ENCODE measurements around the gene ACSS1.

ACSS1 gene

DNA sequence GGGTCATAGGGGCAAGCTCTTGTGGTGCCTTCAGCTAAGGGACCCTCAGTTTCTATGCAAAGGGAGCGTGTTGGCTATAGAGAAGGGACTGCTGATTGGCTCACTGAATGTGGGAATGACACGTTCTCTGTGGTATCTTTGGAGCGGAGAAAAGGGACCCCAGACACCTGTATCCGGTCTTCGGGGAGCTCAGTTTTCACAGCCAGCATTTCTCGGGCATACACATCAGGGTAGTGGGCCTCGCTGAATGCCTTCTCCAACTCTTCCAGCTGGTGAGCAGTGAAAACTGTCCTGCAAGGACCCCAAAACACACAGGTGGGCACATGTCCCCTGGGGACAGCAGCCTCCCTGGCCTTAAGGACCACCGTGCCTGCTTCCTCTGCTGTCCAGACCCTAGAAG, 20.7 kb upstream of the ACSS1 start:
- DNase-seq (ENCODE audit: low read depth): no peak

DNA sequence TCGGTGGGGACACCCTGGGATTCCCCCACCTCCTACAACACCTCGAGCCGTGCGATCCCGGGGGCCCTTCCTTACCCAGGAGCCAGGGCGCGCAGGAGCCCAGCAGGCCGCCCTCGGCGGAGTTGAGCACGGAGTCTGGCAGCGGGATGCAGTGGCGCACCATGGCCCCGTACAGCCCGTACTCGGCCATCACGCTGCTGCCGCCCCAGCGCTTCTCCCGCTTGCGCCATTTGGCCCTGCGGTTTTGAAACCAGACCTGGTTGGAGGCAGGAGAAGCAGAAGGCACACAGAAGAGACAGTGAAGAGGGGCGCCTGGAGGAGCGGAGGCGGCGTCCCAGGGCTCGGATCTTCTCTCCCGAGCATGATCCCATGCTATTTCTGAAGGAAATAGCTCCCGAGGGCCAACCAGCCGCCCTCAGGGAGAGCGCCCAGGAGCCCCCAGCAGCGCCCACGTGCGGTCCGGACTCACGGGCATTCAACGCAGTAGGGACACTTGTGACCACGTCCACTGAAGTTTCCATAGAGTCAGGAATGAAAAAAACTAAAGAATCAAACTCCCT, 19.8 kb upstream of the ACSS1 start:
- no peak for DNase-seq (ENCODE audit: low read depth)

DNA sequence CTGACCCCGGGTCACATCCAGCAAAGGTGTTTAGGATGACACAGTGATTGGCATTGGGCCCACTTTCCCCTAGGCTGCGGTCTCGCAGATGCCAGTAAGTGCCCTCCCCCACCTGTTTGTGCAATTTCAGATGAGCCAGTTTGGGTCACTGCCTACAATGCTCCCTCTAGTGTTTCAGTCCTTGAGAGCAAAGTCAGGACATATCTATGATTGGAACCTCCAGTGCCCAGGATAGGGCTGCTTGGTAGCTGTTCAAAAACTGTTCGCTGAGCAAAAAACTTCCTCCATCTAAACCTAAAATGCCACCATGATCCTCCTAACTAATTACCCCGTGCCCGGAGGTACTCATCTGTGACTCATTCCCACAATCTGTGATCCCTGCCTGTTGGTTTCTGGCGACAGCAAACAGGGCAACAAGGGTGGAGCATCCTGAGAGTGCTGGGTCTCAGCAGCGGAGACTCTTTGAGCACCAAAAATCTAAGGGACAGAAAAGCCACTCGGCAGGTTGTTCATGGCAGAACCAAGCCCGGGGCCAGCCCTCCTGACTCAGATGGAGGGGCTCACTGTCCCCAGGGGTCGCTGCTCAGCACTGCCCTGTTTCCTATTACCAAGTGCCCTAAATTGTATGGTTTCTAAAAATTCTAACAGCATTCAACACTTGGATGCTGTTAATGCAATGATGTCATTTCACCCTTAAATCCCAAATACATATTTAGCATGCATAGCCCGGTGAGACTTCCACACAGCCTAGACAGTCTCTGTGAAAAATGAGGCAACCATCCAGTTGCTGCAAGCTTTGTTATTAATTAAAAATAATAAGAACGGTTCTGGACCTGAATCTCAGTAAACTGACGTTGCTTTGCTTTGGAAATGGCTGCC, 19.0 kb upstream of the ACSS1 start:
- no peak for DNase-seq (ENCODE audit: low read depth)

DNA sequence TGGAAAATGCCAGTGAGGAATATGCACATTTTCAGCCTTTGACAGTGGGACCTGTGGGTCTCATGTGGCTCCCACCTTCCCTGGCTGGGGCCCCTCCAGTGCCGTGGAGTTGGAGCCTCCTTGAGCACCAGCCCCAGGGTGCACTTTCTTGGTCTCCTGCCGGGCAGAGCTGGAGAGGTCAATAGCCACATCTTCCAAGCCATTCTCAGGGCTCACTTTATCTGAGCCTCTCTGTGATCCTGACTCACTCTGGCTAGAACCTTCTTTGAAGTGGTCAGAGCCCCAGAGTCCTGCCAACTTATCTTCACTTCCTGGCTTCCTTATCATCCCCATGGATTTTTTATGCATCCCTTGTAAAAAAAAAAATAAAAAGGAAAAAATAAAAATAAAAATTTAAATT, 18.3 kb upstream of the ACSS1 start:
- no peak for DNase-seq (ENCODE audit: low read depth)

DNA sequence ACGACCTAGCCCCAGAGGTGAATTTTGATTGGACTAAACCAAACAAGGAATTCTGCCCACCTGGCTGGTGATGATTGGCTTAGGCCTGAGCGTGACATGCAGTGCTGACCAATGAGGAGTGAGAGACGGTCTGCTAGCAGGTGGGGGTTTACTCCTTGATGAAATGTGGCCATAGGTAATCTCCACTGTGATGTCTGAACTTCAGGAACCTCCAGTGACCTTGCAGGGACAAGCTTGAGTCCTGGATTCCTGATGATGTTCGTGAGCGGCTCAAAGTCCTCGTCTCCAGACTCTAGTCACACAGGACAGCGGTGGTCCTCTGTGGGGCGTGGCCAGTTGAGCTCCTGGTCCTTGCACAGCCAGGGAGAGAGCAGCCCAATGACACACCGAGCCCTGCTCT, 15.6 kb upstream of the ACSS1 start:
- no peak for DNase-seq (ENCODE audit: low read depth)

DNA sequence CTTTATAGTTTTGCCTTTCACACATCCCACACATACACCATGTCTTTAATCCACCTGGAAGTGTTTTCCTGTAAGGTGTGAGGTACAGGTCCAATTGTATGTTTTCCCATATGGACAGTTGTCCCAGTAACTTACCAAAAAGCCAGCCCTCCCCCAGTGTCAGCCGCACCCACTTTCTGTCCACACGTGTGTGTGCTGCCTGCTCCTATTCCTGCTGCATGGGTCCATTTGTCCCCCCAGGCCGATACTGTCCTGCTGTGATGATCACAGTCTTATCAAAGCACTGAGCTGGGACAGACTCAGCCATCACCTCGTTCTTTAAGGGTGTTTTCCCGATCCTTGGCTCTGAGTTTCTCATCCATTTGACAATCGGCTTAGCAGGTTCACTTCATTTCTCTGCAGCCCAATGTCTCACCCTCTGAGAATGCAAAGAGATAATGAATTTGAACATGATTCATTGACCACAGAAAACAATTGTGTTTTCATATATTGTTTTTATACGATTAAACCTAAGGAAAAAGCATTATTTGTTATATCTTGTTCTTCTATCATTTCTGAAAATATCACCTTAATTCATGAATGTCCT, 14.4 kb upstream of the ACSS1 start:
- no peak for DNase-seq (ENCODE audit: low read depth)

DNA sequence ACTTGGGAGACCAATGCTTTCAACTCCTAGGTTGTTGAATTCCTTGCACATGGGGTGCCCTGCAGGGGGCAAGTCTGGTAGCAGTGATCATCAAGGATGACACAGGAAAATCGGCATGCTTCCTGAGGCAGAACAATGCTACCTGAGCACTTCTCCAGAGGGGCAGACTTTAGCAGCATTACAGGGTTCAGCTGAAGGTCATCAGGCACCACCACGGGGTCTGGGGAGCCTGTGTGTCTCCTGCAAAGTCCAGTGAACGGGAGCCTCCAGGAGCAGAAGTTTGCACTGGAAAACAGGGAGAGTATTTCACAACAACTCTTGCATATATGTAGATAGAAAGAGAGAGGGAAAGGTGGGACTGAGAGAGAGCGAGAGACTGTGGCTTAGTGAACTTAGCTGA, 13.8 kb upstream of the ACSS1 start:
- no peak for DNase-seq (ENCODE audit: low read depth)

DNA sequence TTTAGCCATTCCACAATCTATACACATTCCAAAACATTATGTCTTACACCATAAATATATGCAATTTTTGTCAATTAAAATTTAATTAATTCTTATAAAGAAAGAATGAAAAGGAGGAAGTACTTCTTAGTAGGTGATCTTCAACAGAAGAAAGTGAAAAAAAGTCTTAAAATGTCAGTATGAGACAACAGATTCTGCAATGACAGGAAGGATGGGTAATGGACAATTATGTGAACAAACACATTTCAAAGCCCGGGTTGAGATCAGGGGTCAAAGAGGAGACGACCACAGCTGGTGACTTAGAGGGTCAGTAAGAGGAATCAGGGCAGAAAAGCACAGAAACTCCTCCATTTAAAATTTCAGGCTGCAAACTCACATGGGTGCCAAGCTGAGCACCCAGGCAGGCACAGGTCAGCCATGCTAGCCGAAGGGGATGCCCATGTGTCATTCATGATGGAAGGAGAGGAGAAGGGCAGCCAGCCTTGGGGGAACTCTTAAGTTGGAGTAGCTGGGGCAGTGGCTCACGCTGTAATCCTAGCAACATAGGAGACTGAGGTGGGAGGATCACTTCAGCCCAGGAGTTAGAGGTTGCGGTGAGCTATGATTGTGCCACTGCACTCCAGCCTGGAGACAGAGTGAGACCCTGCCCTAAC, 13.0 kb upstream of the ACSS1 start:
- no peak for DNase-seq (ENCODE audit: low read depth)

DNA sequence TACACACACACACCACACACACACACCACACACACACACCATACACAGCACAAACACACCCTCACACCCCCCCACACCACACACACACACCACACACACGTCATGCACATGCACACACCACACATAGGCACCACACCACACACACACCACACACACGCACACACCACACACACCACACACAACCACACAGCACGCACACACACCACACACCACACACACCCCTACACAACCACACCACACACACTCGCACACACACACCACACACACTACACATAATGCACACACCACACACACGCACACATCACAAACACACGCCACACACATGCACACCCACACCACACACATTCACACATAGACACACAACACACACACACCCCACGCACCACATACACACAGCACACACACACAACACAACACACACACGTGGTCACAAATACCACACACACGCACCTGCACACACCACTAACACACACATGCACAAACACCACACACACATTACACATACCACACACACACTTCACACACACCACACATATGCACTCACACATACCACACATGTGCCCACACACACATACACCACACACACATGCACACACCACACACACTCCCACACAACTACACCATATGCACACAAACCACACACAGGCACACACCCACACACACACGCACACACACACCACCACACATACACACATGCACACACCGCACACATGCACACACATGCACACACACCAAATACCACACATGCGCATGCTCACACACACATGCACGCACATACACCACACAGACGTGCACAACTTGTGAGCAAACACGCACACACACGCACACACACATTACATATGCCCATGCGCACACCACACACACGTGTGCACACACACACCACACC, 9.4 kb upstream of the ACSS1 start:
- no peak for DNase-seq (ENCODE audit: low read depth)

DNA sequence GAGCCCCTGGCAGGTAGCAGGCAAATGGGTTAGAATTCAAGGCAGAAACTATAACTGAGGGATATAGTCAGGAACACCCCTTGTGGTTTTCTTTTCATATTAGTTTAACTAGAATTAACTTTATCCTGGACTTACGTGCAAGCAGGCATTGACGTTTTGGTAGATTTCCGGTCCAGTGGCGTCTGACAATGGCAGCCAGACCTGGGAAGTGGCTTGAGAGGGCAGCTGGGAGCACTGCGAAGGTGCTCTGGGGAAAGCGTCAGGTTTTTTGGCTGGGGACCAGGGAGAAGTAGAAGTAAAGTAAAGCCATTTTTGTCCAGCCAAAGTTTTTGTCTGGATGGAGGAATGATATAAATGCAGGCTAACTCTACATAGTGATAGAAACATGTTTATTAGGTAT, 8.4 kb upstream of the ACSS1 start:
- DNase-seq (ENCODE audit: low read depth): no peak

DNA sequence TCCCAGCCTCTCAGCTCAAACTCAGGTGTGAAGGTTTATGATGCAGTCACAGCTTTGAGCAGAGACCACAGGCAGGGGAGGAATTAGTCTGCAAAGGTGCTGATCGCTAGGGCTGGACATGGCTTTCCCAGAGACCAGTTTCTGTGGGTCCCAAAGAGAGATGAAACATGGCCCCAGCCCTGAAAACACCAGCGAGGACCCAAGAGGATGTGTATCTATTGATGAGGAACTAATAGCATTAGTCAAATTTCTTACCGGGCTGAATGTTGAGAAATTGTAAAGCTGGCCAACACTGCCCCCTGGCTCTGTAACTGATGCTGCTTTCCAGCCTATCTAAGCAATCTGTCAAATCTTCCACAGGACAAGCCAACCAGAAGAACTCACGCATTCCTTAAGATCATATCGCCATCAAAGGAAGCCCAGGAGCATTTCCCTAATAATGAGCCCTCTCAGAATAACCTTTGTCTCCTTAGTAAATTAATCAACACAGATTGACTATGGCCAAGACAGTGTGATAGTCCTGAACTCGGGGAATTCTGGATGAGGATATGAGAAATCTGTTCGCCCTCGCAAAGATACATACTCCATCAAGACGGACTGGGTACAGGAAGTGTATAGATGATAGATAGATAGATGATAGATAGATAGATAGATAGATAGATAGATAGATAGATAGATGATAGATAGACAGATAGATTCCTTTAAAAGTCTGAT, 7.8 kb upstream of the ACSS1 start:
- DNase-seq (ENCODE audit: low read depth): no peak

DNA sequence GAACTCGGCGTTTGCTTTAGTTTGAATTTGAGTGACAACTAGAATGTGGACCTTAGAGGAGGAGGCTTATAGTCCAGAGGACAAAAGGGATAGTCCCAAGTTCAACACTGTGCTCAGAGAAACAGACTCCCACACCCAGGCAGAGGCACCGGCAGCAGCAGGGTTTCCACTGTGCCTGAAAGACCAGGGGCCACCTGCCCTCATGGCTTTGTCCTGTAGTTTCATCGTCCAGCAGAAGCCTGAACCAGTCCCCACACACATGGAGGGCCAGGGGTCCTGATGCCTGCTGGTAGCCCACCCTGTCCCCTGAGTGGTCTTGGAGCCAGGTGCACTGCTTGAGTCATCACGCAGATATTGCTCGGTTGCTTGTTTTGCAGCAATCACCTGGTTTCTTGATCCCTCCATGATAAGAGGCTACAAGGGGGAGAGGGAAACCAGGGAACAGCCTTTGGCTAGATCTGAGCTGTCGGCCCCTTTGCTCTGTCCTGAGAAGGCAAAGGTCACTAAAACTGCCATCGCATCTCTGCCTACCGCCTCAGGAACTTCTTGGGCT, 7.2 kb upstream of the ACSS1 start:
- DNase-seq (ENCODE audit: low read depth): no peak

DNA sequence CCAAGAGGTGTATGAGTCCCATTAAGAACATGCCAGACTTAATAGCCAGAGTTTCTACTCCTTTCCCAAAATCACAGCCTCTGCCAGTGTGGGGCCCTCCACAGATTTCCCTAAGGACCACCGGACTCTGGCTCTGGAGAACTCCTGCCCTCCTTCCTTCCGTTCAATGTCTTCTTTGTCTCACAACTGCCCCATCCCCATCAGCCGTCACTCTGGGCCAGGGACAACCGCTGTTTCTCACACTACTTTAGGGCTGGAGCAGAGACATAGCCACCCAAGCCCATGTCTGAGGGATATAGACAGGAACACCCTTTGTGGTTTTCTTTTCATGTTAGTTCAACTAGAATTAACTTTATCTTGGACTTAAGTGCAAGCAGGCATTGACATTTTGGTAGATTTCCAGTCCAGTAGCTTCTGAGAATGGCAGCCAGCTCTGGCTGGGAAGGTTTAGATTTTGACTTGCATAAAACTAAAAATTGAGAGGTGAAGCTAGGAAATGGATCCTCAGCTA, 6.7 kb upstream of the ACSS1 start:
- no peak for DNase-seq (ENCODE audit: low read depth)

DNA sequence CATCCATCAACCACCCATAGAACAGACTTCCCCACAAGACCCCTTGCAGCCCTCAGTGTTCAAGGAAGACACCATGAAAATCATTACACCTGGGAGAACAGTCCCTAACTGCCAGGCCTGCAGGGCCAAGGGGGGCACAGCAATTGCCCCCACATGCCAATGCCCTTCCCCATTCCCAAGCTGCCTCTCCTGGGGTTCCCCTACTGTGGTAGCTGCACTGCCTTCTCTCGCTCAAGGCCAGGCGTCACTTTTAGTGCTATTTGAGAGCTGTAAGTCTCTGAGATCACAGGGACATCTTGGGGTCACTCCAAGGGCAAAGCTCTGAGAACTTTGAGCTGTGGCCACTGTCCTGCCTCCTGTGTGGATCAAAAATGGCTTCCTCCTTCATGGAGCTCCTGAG, 6.0 kb upstream of the ACSS1 start:
- DNase-seq (ENCODE audit: low read depth): no peak

DNA sequence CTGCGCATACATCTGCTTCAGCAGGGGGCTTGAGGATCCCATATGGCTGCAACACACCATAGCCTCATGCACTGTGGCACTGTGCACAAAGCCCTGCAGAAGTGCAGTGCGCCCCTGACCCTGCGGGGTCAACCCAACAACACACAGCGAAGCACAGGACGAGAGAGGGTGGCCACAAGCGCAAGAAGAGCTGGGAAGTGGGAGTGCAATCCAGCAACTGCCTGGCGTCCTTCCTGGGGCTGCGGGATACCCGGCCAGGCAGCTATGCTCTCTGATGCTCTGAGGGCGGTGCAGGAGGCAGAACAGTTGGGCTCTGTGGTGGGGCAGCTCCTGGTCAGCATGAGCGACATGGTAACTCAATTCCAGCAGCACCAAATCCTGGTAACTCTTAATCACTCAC, 5.6 kb upstream of the ACSS1 start:
- DNase-seq (ENCODE audit: low read depth): no peak

DNA sequence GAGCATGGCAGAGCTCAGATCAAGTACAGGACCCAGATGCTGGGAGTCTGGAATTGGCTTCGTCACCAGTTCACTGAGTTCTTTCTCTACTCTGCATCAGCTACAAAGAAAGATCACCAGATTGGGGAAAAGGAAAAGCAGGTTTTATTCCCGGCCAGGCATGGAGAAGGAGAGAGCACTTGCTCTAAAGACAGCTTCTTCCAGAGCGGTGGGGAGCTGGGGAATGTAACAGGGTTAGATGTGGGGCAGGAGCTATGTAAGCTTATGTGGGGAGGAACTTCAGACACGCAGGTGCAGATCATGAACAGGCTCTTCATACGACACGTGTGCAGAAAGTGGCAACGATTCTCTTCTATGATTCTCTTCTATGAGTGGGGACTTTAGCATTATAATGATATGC, 4.9 kb upstream of the ACSS1 start:
- DNase-seq (ENCODE audit: low read depth): no peak

DNA sequence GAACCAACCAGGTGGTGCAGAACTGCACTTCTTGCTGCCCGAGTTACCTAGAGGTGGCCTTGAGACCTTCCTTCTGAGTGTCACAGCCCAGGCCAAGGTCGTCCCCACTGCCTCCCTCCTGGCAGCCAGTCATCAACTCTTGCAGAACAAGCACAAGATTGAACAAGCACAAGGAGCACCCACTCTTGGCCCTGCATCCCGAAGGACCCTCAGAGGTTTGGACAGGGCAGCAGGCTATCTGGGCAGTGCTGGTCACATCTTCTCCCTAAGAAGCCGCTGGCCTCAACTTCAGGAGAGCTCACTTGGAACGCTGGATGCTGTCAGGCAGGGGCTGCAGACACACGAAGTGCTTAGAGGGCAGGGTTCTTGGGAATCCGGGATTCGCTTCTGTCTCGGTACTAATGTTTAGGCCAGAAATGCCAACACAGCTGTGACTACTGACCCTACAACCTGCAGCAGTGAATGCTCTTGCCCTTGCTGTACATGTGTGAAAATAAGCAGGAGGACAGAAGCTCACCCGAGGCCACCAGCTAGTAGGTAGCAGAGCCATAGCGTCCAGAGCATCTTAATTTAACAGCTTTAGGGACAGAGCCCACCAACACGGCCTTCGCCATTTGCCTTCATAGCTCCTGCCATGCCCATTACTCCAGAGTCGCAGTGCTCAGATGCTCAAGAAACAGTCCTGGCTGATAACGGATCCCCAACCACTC, 4.0 kb upstream of the ACSS1 start:
- DNase-seq (ENCODE audit: low read depth): no peak

DNA sequence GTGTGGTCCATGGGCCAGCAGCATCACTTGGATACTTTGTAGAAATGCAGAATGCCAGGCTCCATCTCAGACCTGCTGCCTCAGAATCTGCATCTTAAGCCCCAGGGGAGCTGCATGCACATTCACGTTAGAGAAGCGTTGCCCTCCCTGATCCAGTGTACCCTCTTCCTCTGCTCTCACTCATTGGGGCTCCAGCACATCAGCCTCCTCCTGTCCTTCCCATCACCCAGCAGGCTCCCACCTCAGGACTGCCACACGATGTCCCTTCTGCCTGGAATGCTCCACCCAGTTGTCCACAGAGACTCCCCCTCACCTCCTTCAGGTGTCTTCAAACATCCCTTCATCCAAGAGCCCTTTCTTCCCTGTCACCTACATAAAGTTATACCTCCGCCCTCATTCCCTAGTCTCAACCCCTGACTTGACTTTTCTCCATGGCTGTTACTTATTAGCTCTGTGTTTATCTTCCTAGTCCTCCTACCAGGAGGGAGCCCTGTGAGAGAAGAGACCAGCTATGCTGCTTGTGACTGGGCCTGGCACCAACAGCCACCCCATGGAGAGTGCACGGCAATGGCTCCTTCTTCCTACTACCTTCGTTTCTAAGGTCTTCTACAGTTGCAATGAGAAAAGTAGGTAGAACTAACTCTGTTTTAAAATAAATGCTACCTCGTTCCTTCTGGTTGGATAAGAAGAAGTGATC, 3.3 kb upstream of the ACSS1 start:
- DNase-seq (ENCODE audit: low read depth): no peak

DNA sequence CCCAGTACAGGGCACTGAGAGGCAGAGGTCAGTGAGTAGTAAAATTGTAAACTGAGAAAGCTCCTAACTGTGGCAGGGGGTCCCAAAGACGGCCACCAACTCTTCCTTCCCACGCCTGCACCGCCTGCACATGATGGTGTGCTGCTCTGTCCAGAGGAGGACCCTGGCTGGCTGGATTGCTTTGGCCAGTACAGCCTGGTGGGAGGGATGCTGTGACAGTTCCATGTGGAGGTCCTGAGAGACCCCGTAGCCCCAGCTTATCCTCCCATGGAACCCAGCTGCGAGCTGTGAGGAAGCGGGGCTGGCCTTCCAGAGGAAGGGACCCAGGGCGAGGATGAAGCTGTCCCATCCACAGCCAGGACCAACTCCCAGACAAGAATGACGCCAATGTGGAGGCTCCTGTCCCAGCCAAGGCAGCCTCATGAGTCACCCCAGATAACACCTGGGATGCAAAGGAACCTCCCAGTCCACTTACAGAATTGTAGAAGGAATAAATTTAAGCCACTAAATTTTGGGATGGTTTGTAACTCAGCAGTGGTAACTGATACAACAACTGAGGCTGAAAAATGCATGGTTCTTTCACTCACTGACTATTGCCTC, 2.0 kb upstream of the ACSS1 start:
- DNase-seq (ENCODE audit: low read depth): no peak
